GM18858 (cell line): ENCODE results near the gene TMEM92.
"Not testable (repeated sequence)": the region's sequence is repeated elsewhere in the genome, so short reads cannot be mapped to it uniquely, and the experiment has no call there.

Source experiments
- ATAC-seq: cut with Tn5 transposase; IDR thresholded peaks from one replicate; pipeline ENCODE4 v1.9.1; 2021; ENCODE audit not compliant: unreplicated experiment

The TMEM92 gene

DNA sequence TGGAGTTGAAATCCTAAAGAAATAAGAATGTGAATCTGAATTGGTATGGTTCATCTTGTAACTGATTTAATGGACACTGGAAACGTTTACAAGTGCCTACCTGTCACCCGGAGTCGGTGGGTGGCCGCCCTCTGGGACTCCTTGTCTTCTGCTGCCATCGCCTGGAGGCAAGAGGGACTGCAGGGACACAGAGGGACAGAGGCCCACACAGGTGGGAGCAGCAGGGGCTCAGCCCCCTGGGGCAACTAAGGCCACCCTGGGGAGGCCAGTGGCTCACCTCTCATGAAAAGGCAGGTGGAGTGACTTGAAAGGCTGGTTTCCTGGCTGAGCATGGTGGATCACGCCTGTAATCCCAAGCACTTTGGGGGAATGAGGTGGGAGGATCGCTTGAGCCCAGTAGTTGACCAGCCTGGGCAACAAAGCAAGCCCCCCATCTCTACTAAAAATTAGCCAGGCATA lies 23.2 kb downstream of the TMEM92 start:
- no peak for ATAC-seq

- ATAC-seq: no peak
These were observed 23.8 kb downstream of the TMEM92 start for GRCh38 chr17:50298018-50298417.

DNA sequence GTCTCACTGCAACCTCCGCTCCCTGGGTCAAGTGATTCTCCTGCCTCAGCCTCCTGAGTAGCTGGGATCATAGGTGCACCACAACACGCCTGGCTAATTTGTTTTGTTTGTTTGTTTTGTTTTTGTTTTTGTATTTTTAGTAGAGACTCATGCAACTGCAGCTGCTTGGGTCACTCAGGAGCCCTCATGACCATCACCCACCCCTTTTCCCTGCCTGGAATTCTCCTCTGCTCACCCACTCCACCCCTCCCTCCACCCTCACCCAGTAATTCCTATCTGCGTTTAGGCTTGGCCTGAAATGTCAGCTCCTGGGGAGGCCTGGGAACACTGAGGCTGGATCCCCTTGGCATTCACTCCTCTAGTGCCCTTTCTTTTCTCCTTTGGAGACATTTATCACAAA lies 25.5 kb downstream of the TMEM92 start:
- no peak for ATAC-seq

- ATAC-seq: not testable (repeated sequence)
These were observed 26.6 kb downstream of the TMEM92 start for GRCh38 chr17:50300824-50301223.

GRCh38 chr17:50301891-50302584 lies 27.8 kb downstream of the TMEM92 start:
- no peak for ATAC-seq

DNA sequence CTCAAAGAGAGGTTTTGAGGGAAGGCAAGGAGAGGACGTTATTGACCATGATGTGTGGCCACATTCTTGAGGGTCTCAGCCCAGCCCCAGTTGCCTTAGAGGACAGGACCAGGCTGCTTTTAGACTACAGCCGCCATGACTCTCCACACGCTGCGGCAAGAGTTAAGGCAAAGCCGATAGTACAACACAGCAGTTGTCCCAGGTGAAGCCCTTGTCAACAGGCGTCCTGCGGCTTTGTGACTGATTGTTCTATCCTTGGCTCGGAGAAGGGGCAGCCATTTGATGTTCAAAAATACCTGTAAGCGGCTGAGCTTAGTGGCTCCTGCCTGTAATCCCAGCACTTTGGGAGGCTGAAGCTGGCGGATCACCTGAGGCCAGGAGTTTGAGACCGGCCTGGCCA lies 28.8 kb downstream of the TMEM92 start:
- ATAC-seq: no peak

DNA sequence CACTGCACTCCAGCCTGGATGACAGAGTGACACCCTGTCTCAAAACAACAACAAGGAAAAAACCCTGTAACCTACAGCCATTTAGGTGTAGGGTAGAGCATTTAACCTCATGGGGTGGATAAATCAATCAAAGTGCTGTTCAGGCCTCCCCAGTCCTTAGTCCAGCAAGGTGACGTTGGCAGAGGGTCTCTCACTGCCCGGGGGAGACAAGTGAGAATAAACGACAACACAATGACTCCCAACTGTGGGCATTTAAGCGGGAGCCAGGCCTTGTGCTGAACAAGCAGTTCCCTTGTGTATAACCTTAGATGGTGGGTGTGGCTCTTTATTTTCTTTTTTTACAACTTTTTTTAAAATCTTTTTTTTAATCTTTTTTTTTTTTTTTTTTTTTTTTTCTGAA lies 29.3 kb downstream of the TMEM92 start:
- no peak for ATAC-seq

DNA sequence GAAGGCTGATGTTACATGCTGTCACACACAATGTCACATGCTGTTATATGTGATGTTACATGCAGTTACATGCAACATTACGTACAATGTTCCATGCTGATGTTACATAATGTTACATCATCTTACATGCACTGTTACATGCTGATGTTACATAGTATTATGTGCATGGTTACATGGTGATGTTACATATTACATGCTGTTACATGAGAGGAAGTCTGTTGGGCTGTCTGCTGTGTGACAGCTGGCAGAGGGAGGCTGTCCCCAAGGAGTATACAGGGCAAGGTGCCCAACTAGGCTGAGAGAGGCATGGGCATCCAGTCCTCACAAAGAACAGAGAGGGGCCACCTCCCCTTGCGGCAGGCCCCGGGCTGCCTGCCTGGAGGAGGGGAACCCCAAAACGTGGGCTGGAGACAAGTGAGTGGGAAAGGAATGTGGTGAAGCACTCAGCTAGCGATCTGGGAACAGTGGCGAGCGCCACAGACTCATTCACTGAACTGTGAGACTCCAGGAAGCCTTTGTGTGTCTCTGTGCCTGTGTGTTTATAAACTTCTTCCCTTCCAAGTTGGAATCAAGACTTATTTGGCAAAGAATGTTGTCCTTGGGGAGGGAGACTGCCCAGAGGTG lies 30.6 kb downstream of the TMEM92 start:
- ATAC-seq: no peak

DNA sequence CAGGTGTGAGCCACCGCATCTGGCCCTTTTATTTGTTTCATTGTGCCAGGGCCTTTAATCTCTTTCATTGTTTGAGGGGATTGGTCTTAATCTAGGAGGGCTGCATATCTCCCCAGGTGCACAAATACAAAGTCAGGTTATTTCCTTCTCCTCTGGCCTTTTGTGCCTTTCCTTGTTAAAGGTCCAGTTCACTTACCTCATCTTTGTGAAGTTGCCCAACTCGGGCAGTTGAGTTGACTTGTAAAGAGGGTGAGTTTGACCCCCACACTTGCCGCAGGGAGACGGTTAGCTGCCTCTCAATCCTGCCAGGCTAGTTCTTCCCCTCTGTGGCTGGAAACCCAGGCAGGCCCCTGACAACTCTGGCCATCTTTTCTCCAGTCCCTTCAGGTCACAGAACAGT lies 33.4 kb downstream of the TMEM92 start:
- no peak for ATAC-seq

- ATAC-seq: no peak
These were observed 34.4 kb downstream of the TMEM92 start for GRCh38 chr17:50308666-50309065.

GRCh38 chr17:50310455-50311111 lies 36.3 kb downstream of the TMEM92 start:
- no peak for ATAC-seq

DNA sequence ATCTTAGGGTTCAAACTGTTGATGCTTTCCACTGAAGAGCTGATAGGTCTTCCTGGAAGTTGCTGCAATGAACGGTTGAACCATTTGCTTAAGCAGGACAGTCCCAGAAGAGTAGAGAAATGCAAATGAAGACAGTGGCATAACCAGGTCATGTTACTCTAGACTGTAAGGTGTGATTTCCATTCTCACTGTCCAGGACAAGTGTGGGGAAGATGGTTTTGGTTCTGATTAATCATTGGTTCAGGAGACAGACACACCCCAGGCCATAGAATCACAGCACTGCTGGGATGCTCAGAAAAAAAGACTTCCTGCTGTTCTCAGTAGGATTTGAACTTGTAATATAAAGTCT lies 36.8 kb downstream of the TMEM92 start:
- ATAC-seq: no peak

GRCh38 chr17:50311483-50311882 lies 37.2 kb downstream of the TMEM92 start:
- ATAC-seq: no peak

DNA sequence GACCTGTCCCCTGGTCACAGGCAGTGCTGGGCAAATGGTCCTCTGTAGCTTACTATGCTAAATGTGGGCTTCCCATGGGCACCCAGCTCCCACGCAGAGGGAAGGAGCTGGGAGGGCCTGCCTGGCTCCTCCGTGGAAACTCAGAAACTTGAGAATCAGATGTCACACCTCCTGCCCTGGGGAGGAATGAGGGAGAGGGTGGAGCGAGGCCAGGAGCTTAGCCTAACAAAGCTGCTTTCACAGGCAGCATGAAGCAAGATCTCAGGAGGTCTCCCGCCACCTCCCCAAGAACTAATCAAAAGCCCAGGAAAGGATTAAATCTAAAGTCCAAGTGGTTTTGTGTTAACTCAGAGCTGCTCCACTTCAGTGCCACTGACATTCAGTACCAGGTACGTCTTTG lies 38.0 kb downstream of the TMEM92 start:
- ATAC-seq: no peak

DNA sequence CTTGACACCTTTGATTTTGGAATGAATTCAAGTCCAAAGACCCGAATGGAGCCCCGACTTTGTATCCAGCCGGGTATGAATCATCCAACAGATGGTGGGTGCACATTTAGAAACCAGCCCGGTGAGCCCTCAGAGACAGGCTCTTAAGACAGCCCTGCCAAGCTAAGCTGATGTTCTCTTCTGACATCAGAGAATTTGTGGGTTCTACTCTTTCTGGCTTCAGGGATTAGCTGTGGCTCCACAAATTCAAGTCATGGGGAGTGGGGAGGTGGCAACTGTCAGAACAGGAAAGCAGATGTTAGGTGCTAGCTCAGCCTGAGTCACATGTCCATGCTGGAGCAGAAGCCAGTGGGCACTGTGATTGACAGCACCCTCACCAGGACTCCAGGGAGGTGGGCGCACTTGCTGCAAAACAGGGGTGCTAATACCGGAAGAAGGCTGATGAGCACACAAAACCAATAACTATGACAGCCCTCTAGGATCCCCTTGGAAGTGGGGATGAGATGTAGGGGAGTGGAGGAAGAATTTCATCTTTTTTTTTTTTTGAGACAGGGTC lies 40.3 kb downstream of the TMEM92 start:
- ATAC-seq: no peak

DNA sequence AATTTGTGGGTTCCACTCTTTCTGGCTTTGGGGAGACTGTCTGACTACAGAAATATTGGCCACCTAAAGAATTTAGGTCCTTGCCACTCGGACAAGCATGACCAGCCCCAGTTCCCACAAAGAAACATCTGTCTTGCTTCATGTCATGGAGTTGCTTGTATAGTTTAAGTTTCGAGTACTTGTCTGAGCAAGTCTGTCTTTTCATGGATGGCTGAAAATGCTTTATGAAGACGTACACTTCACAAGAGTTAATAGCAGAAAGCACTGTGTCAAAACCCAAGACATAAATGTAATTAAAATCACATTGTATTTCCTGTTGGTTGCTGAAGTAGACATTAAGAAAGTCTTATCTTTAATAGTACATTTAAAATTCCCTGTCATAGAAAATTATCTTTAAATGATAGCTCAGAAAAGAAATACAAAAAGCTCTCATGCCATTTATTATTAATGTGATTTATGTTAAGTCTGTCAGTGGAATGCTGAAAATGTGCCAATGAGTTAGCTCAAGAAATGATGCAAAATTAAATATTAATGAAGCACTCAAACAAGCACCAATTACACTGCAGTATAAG lies 41.8 kb downstream of the TMEM92 start:
- ATAC-seq: no peak

DNA sequence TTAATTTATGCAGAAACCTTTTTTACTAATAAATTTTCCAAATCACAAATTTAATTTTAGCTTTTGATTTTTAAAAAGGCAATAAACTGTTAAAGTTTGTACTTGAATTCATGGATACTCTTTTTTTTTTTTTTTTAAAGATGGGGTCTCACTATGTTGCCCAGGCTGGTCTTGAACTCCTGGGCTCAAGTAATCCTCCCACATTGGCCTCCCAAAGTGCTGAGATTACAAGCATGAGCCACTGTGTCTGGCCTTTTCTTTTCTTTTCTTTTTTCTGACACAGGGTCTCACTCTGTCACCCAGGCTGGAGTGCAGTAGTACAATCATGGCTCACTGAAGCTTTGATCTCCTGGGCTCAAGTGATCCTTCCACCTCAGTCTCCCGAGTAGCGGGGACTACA lies 42.4 kb downstream of the TMEM92 start:
- ATAC-seq: not testable (repeated sequence)

- no peak for ATAC-seq
These were observed 42.9 kb downstream of the TMEM92 start for GRCh38 chr17:50317121-50317520.

- no peak for ATAC-seq
These were observed 44.4 kb downstream of the TMEM92 start for GRCh38 chr17:50318501-50319285.

DNA sequence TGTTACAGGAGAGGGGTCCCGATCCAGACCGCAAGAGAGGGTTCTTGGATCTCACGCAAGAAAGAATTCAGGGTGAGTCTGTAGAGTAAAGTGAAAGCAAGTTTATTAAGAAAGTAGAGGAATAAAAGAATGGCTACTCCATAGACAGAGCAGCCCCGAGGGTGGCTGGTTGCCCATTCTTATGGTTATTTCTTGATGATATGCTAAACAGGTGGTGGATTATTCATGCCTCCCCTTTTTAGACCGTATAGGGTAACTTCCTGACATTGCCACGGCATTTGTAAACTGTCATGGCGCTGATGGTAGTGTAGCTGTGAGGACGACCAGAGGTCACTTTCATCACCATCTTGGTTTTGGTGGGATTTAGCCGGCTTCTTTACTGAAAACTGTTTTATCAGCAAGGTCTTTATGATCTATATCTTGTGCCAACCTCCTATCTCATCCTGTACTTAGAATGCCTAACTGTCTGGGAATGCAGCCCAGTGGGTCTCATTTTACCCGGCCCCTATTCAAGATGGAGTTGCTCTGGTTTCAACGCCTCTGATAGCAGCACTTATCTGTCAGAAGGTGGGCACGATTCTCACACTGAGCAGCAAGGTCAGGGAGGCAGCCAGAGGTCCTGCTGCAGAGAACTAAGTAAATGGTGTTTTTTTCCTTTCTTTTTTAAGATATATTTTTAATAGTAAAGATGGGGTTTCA lies 45.2 kb downstream of the TMEM92 start:
- no peak for ATAC-seq
